ENCODE data around the gene HOXB9. TPM values are rescaled to one million over a fixed set of nuclear protein-coding genes. Genes with fewer than 3 reads are reported as not detected.
A peak's percentile ranks its signal among the peaks of the same experiment; 100 is the strongest.

Gene HOXB9
- total RNA-seq, 2 experiments from 2014 or later, result 0.37 to 0.65 TPM

GRCh38 chr17:48619826-48620449, 6.2 kb downstream of the HOXB9 start:
- H3K4me1 Mint-ChIP-seq (ENCODE audit: low read depth), result peaks cover 36% of the 10 kb centered on the region
- no peaks in the 10 kb centered on the region for H3K36me3 Mint-ChIP-seq (ENCODE audit: low read depth)
- no peak overlapping the region for H3K4me3 Mint-ChIP-seq
- peaks cover 85% of the 10 kb centered on the region for H3K27me3 Mint-ChIP-seq (ENCODE audit: low read depth)
- no peak overlapping the region for H3K27ac Mint-ChIP-seq
- POLR2A ChIA-PET, result no interaction called here
- H3K9me3 Mint-ChIP-seq (ENCODE audit: insufficient read depth), result no peaks in the 10 kb centered on the region
- ATAC-seq (no peak), DNase-seq (no peak)
- CTCF ChIA-PET, result interaction anchor here (1.6 to 3.6 kb wide), 3 partner anchors 12 to 593 kb away, joined by 6 to 19 read pairs (median 12); no protein-coding TSS in a partner anchor

GRCh38 chr17:48618256-48618896, 7.8 kb downstream of the HOXB9 start:
- Mint-ChIP-seq H3K9me3 (ENCODE audit: insufficient read depth) (no peaks in the 10 kb centered on the region), H3K36me3 (ENCODE audit: low read depth) (no peaks in the 10 kb centered on the region), H3K27me3 (ENCODE audit: low read depth) (peaks cover 87% of the 10 kb centered on the region), H3K4me1 (ENCODE audit: low read depth) (peaks cover 39% of the 10 kb centered on the region), H3K27ac (no peak overlapping the region), H3K4me3 (peak overlapping the region; percentile 27)
- ATAC-seq, result peak; percentile 69
- CTCF ChIA-PET, result interaction anchor here (0.6 to 3.6 kb wide), 33 partner anchors 8 to 604 kb away, joined by 3 to 32 read pairs (median 4); partner anchors contain the start of gene HOXB5
- peak; percentile 86 for DNase-seq
- POLR2A ChIA-PET, result no interaction called here

GRCh38 chr17:48617471-48618255, 8.5 kb downstream of the HOXB9 start:
- peaks cover 85% of the 10 kb centered on the region for H3K27me3 Mint-ChIP-seq (ENCODE audit: low read depth)
- ATAC-seq (no peak), DNase-seq (no peak)
- peak overlapping the region; percentile 24 for H3K4me3 Mint-ChIP-seq
- ChIA-PET POLR2A (no interaction called here), CTCF (interaction anchor here (0.7 to 3.6 kb wide), 25 partner anchors 9 to 591 kb away, joined by 3 to 32 read pairs (median 5); partner anchors contain the start of gene HOXB5)
- no peak overlapping the region for H3K27ac Mint-ChIP-seq
- H3K36me3 Mint-ChIP-seq (ENCODE audit: low read depth), result no peaks in the 10 kb centered on the region
- no peaks in the 10 kb centered on the region for H3K9me3 Mint-ChIP-seq (ENCODE audit: insufficient read depth)
- peaks cover 42% of the 10 kb centered on the region for H3K4me1 Mint-ChIP-seq (ENCODE audit: low read depth)

- ChIA-PET CTCF (interaction anchor here (0.9 to 3.6 kb wide), 8 partner anchors 8 to 590 kb away, joined by 3 to 32 read pairs (median 14); partner anchors contain the start of gene HOXB5), POLR2A (interaction anchor here (0.5 kb wide), 1 partner anchor 12 kb away, joined by 3 read pairs; the partner anchor contains the start of gene HOXB6)
- H3K4me1 Mint-ChIP-seq (ENCODE audit: low read depth), result peaks cover 48% of the 10 kb centered on the region
- no peak overlapping the region for H3K4me3 Mint-ChIP-seq
- DNase-seq, result no peak
- H3K27ac Mint-ChIP-seq, result no peak overlapping the region
- H3K27me3 Mint-ChIP-seq (ENCODE audit: low read depth), result peaks cover 85% of the 10 kb centered on the region
- no peak for ATAC-seq
- H3K36me3 Mint-ChIP-seq (ENCODE audit: low read depth), result no peaks in the 10 kb centered on the region
- no peaks in the 10 kb centered on the region for H3K9me3 Mint-ChIP-seq (ENCODE audit: insufficient read depth)
Observed at GRCh38 chr17:48616717-48617470, 9.3 kb downstream of the HOXB9 start.

- ATAC-seq (no peak), DNase-seq (no peak)
- Mint-ChIP-seq H3K9me3 (ENCODE audit: insufficient read depth) (no peaks in the 10 kb centered on the region), H3K4me1 (ENCODE audit: low read depth) (peaks cover 55% of the 10 kb centered on the region), H3K4me3 (no peak overlapping the region), H3K36me3 (ENCODE audit: low read depth) (no peaks in the 10 kb centered on the region), H3K27ac (no peak overlapping the region), H3K27me3 (ENCODE audit: low read depth) (peaks cover 86% of the 10 kb centered on the region)
- ChIA-PET CTCF (interaction anchor here (0.9 to 1.7 kb wide), 4 partner anchors 8 to 88 kb away, joined by 3 to 4 read pairs (median 3); partner anchors contain the start of gene HOXB5), POLR2A (interaction anchor here (0.5 kb wide), 1 partner anchor 11 kb away, joined by 3 read pairs; the partner anchor contains the start of gene HOXB6)
Observed at GRCh38 chr17:48615963-48616716, 10.0 kb downstream of the HOXB9 start.

- Mint-ChIP-seq H3K36me3 (ENCODE audit: low read depth) (peaks cover 3% of the 10 kb centered on the region), H3K9me3 (ENCODE audit: insufficient read depth) (no peaks in the 10 kb centered on the region), H3K27me3 (ENCODE audit: low read depth) (peaks cover 83% of the 10 kb centered on the region), H3K4me1 (ENCODE audit: low read depth) (peaks cover 61% of the 10 kb centered on the region), H3K4me3 (peak within 1 kb of the TSS; percentile 38), H3K27ac (no peak within 1 kb of the TSS)
- POLR2A ChIA-PET, result no interaction called here
- CTCF ChIA-PET, result interaction anchor here (0.9 to 1.8 kb wide), 6 partner anchors 9 to 89 kb away, joined by 3 to 6 read pairs (median 4); partner anchors contain the start of genes HOXB5, HOXB6 and HOXB9
- no peak for DNase-seq
- no peak for ATAC-seq
Observed at GRCh38 chr17:48615047-48615962, 10.9 kb downstream of the HOXB9 start, which contains the start of gene HOXB8. Gene HOXB8, minus strand, starts transcription at chr17:48615292. Its CDS starts 588 bp downstream, at chr17:48614704.

GRCh38 chr17:48613862-48614694, 12.1 kb downstream of the HOXB9 start:
- CTCF ChIA-PET, result interaction anchor here (0.8 to 1.8 kb wide), 7 partner anchors 9 to 588 kb away, joined by 3 to 9 read pairs (median 5); partner anchors contain the start of genes HOXB5, HOXB6 and HOXB9
- H3K9me3 Mint-ChIP-seq (ENCODE audit: insufficient read depth), result no peaks in the 10 kb centered on the region
- POLR2A ChIA-PET, result no interaction called here
- H3K27ac Mint-ChIP-seq, result peak overlapping the region; percentile 66
- peak overlapping the region; percentile 38 for H3K4me3 Mint-ChIP-seq
- peaks cover 3% of the 10 kb centered on the region for H3K36me3 Mint-ChIP-seq (ENCODE audit: low read depth)
- DNase-seq, result no peak
- ATAC-seq, result no peak
- H3K27me3 Mint-ChIP-seq (ENCODE audit: low read depth), result peaks cover 77% of the 10 kb centered on the region
- H3K4me1 Mint-ChIP-seq (ENCODE audit: low read depth), result peaks cover 57% of the 10 kb centered on the region

GRCh38 chr17:48612854-48613691, 13.1 kb downstream of the HOXB9 start:
- ATAC-seq, result peak; percentile 66
- peak overlapping the region; percentile 41 for H3K27ac Mint-ChIP-seq
- peaks cover 3% of the 10 kb centered on the region for H3K36me3 Mint-ChIP-seq (ENCODE audit: low read depth)
- DNase-seq, result peak; percentile 63
- no peaks in the 10 kb centered on the region for H3K9me3 Mint-ChIP-seq (ENCODE audit: insufficient read depth)
- POLR2A ChIA-PET, result no interaction called here
- H3K4me1 Mint-ChIP-seq (ENCODE audit: low read depth), result peaks cover 49% of the 10 kb centered on the region
- H3K4me3 Mint-ChIP-seq, result peak overlapping the region; percentile 66
- CTCF ChIA-PET, result interaction anchor here (0.7 to 1.8 kb wide), 17 partner anchors 8 to 587 kb away, joined by 3 to 14 read pairs (median 5); partner anchors contain the start of genes HOXB5, HOXB6 and HOXB9
- peaks cover 75% of the 10 kb centered on the region for H3K27me3 Mint-ChIP-seq (ENCODE audit: low read depth)
